Coronary artery (tissue), 2 donors: ENCODE results near the gene ID4.

ENCODE experiments used
- DNase-seq: peaks from one replicate; pipeline ENCODE4 v3.0.0-alpha.2; 2017; ENCODE audit warnings: low spot score
- H3K27ac ChIP-seq, 2 donors: fragments of 200-600 bp; sonication (generic); one replicate each; pipeline ENCODE4 v1.5.1; 2016 to 2019
- H3K4me3 ChIP-seq: fragments of 200-600 bp; sonication (generic); 2 replicates; pipeline ENCODE4 v1.5.1; 2016; ENCODE audit warnings: mild to moderate bottlenecking, moderate library complexity
- CTCF ChIP-seq: fragments of 200-600 bp; sonication (generic); IDR thresholded peaks from one replicate; pipeline ENCODE4 v1.5.1; 2019; ENCODE audit warnings: antibody characterized with exemption

ID4 gene

GRCh38 chr6:19833947-19834346, 3.2 kb upstream of the ID4 start:
- no peak for TF ChIP-seq CTCF
- Histone ChIP-seq H3K4me3 (no peak overlapping the region), H3K27ac (peak overlapping the region; percentile 50 to 83)
- no peak for DNase-seq

- Histone ChIP-seq H3K27ac (peak overlapping the region; percentile 50 to 83), H3K4me3 (no peak overlapping the region)
- TF ChIP-seq CTCF = no peak
- DNase-seq = no peak
These were observed 2.3 kb upstream of the ID4 start for GRCh38 chr6:19834858-19835257.

GRCh38 chr6:19835605-19836004, 1.6 kb upstream of the ID4 start:
- no peak for TF ChIP-seq CTCF
- Histone ChIP-seq H3K27ac (no peak overlapping the region), H3K4me3 (no peak overlapping the region)
- DNase-seq = no peak

- TF ChIP-seq CTCF = no peak
- DNase-seq = peak; percentile 77
- peak overlapping the region; percentile 98 to 99 for H3K27ac ChIP-seq
- H3K4me3 ChIP-seq = peak overlapping the region; percentile 82
These were observed 606 bp downstream of the ID4 start for GRCh38 chr6:19837511-19838441.

- DNase-seq = peak; percentile 76
- Histone ChIP-seq H3K27ac (peak overlapping the region; percentile 98 to 99), H3K4me3 (peak overlapping the region; percentile 82)
- no peak for TF ChIP-seq CTCF
These were observed 1.5 kb downstream of the ID4 start for GRCh38 chr6:19838442-19839236.

- peak overlapping the region; percentile 82 for H3K4me3 ChIP-seq
- no peak for DNase-seq
- no peak for TF ChIP-seq CTCF
- H3K27ac ChIP-seq = peak overlapping the region; percentile 98 to 99
These were observed 2.0 kb downstream of the ID4 start for GRCh38 chr6:19839237-19839546.
